ENCODE data around the gene NXNL1.

DNA sequence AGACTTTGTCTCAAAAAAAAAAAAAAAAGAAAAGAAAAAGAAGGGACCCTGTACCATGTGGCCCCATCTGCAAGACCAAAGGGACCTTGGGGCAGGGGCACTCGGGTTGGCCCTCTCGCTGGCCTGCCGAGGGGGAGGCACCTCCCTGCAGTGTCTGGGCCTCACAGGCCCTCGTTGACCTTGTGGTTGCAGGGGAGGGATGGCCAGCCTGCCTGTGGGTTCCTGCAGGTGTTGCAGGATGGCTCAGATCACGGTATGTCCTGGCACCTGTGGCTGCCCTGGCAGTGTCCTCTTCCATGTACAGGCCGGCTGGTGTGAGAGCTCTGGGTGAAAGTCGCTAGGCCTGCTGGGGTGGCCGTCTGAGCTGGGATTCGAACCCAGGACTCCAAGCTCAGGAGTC is 46.0 kb upstream of the NXNL1 start:
- no peak for TF ChIP-seq POLR2A (IDR thresholded peaks at IDR 0.05)
- TF ChIP-seq, protein P1, sequence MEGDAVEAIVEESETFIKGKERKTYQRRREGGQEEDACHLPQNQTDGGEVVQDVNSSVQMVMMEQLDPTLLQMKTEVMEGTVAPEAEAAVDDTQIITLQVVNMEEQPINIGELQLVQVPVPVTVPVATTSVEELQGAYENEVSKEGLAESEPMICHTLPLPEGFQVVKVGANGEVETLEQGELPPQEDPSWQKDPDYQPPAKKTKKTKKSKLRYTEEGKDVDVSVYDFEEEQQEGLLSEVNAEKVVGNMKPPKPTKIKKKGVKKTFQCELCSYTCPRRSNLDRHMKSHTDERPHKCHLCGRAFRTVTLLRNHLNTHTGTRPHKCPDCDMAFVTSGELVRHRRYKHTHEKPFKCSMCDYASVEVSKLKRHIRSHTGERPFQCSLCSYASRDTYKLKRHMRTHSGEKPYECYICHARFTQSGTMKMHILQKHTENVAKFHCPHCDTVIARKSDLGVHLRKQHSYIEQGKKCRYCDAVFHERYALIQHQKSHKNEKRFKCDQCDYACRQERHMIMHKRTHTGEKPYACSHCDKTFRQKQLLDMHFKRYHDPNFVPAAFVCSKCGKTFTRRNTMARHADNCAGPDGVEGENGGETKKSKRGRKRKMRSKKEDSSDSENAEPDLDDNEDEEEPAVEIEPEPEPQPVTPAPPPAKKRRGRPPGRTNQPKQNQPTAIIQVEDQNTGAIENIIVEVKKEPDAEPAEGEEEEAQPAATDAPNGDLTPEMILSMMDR (IDR thresholded peaks at IDR 0.05): no peak

Data from esophagus squamous epithelium (tissue), 4 donors.